Activated CD8-positive, alpha-beta memory T cell treated with anti-CD3 and anti-CD28 coated beads, Interleukin-2, amount 50 U/mL, for 4 hours (primary cell): Measurements from ENCODE around the gene SAMD1.
"Not testable (repeated sequence)": the region's sequence is repeated elsewhere in the genome, so short reads cannot be mapped to it uniquely, and the experiment has no call there.

Source experiments
- DNase-seq: peaks from one replicate; pipeline ENCODE4 v3.0.0-alpha.2; 2020

SAMD1 gene

DNA sequence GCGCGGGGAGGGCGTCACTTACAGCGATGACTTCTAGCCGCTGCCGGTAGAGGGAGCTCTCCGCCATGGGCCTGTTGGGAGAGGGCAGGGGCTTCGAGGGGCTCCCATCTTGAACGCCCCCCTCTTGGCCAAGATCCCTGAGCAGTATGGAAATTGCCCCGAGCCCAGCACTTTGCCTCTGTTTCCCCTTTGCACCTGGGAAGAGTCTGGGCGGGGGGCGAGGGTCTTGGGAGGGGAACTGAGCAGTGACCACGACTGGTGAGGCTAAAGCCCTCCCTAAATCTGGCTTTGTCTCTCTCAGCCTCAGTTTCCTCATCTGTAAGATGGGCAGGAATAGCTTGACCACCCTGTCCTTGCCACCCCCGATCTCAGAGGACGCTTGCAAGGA, 31.5 kb downstream of the SAMD1 start:
- peak; percentile 55 for DNase-seq

DNA sequence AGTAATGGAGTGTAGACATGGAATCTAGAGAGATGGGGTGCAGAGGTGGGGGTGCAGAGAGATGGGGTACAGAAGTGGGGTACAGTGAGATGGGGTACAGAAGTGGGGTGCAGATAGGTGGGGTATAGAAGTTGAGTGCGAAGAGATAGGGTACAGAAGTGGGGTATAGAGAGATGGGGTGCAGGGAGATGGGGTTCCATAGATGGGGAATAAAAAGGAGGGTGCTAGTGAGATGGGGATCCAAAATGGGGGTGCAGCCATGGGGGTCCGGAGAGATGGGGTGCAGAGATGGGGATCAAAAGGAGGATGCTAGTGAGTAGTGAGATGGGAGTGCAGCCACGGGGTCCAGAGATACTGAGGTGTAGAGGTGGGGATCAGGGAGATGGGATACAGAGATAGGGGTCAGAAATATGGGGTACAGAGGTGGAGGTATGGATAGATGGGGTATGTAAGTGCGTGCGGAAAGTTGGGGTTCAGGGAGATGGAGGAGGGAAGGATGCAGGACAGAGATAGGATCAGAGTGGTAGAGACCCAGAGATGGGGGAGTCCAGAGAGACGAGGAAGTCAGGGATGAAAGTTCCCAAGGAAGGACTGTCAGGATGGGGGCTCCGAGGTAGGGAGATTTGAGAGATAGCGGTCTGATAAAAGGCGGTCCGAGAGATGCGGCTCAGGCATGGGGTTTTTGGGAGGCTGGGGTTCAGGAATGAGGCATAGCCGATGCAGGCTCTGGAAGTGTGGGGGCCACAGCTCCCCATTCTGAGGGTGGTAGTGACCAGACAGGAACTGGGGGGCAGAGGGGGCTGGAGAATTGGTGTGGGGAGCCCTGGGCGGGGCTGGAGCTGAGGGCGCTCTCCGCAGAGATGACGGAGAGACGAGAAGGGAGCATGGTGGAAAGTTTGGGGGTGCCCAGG, 32.1 kb downstream of the SAMD1 start:
- DNase-seq = no peak

GRCh38 chr19:14056741-14057356, 33.7 kb downstream of the SAMD1 start:
- no peak for DNase-seq

GRCh38 chr19:14056069-14056666, 34.4 kb downstream of the SAMD1 start:
- no peak for DNase-seq

DNA sequence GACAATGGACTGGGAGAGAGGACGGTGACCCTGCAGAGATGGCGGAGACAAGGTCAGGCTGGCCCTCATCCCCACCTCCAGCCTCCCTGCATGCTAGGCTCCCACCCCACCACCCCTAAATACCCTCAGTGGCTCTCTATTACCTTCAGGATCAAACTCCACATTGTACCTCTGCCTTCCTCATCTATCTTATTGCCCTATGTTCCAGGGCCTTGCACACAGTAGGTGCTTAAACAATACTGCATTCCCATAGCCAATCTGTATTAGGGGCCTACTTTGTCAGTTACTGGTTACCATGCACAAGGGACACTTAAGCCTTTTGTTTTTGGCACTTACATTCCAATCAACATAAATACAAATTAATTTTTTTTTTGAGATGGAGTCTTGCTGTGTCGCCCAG, 35.2 kb downstream of the SAMD1 start:
- DNase-seq = no peak

GRCh38 chr19:14054721-14055120, 35.8 kb downstream of the SAMD1 start:
- DNase-seq = no peak

DNA sequence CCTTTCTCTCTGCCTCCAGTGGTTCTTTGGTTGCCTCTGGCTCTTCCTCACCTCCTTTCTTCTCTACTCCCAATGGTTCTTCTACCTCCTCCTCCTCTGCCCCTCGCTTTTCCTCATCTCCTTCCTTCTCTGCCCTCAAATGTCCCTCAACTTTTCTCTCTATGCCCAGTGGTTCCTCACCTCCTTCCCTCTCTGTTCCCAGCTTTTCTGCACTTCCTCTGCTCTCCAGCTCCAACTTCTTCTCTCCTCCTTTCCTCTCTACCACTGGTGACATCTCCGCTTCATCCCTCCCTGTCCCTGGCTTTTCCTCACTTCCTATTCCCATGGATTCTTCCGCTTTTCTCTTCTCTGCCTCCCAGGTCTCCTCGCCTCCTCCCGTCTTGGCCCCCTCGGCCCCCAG, 36.5 kb downstream of the SAMD1 start:
- no peak for DNase-seq

- no peak for DNase-seq
These were observed 37.1 kb downstream of the SAMD1 start for GRCh38 chr19:14053500-14053899.

DNA sequence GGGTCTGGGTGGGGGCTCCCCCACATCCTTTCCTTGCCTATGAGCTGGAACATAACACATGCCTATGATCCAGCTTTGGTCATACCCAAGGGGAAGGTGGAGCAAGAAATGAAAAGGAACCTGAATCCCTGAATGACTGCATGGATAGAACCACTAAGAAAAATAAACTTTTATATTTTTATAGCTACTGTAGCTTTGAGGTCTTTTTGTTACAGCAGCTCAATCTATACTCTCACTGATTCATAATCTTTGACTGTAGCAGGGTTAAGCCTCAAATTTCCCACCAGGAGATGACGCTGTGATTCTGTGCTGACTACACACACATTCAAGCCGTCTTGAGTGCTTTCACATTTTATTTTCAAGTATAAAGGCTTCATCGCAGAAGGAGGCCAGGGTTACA, 37.5 kb downstream of the SAMD1 start:
- no peak for DNase-seq

- DNase-seq = no peak
These were observed 38.1 kb downstream of the SAMD1 start for GRCh38 chr19:14052470-14052869.

DNA sequence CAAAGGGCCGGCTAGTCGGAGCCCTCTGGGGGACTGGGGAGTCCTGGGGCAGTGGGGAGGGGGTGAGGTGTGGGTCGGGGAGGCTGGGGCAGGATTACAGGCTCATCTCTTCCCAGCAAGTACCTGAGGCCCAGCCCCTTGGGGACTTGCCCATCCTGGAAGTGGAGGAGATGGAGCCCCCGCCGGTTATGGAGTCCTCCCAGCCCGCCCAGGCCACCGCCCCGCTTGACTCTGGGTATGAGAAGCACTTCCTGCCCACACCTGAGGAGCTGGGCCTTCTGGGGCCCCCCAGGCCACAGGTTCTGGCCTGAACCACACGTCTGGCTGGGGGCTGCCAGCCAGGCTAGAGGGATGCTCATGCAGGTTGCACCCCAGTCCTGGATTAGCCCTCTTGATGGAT, 38.6 kb downstream of the SAMD1 start:
- DNase-seq = no peak

- not testable (repeated sequence) for DNase-seq
These were observed 39.6 kb downstream of the SAMD1 start for GRCh38 chr19:14050961-14051360.

- no peak for DNase-seq
These were observed 40.0 kb downstream of the SAMD1 start for GRCh38 chr19:14050512-14050911.

GRCh38 chr19:14048443-14049153, 42.0 kb downstream of the SAMD1 start:
- peak; percentile 84 for DNase-seq

DNA sequence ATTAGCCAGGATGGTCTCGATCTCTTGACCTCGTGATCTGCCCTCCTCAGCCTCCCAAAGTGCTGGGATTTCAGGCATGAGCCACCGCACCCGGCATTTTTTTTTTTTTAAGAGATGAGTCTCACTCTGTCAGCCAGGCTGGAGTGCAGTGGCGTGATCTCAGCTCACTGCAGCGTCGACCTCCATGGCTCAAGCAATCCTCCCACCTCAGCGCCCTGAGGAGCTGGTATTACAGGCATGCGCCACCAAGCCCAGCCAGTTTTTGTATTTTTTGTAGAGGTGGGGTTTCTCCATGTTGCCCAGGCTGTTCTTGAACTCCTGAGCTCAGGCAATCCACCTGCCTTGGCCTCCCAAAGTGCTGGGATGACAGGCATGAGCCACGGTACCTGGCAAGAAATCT, 42.7 kb downstream of the SAMD1 start:
- DNase-seq = not testable (repeated sequence)

GRCh38 chr19:14042659-14043608, 47.6 kb downstream of the SAMD1 start:
- DNase-seq = peak; percentile 33

- no peak for DNase-seq
These were observed 51.4 kb downstream of the SAMD1 start for GRCh38 chr19:14039181-14039580.
